A673 (cell line): ENCODE data around the gene LRRC10B. TPM values are rescaled to one million over a fixed set of nuclear protein-coding genes. Genes with fewer than 3 reads are reported as not detected.

ENCODE experiments used
- BruUV-seq: library from RNA; stranded (reverse); fragments of 400-500 nt; replicated peaks from 2 replicates; lab custom pipeline; 2021; lab: Mats Ljungman, UMichigan
- CTCF ChIA-PET: fragments of 300-600 bp; sonication (Branson Sonifier 250); formaldehyde crosslinking; loops from one replicate; lab custom pipeline; 2022; ENCODE audit warnings: antibody characterized with exemption; lab: Charles Lee
- POLR2A ChIA-PET: fragments of 300-600 bp; sonication (Branson Sonifier 250); formaldehyde crosslinking; loops from one replicate; lab custom pipeline; 2022; ENCODE audit warnings: antibody characterized with exemption; ENCODE audit not compliant: low non-redundant PET; lab: Charles Lee
- DNase-seq: peaks from one replicate; pipeline ENCODE4 v3.0.0-alpha.2; 2015; ENCODE audit warnings: low spot score
- H3K27ac ChIP-seq: fragments of 200-600 bp; sonication (generic); 2 replicates; pipeline ENCODE4 v1.5.1; 2016; ENCODE audit warnings: mixed run types, low read depth, mild to moderate bottlenecking, mixed read lengths, antibody characterized with exemption, low read length; ENCODE audit not compliant: poor library complexity, severe bottlenecking
- H3K27me3 ChIP-seq: fragments of 200-600 bp; sonication (generic); replicated peaks from 2 replicates; pipeline ENCODE4 v1.6.1; 2017; ENCODE audit warnings: mixed run types, low read depth, mild to moderate bottlenecking, mixed read lengths, antibody characterized with exemption, low read length; ENCODE audit not compliant: insufficient read depth, poor library complexity
- H3K36me3 ChIP-seq: fragments of 200-600 bp; sonication (generic); 2 replicates; pipeline ENCODE4 v1.6.1; 2016; ENCODE audit warnings: mixed run types, mild to moderate bottlenecking, mixed read lengths, antibody characterized with exemption, low read length; ENCODE audit not compliant: insufficient read depth, poor library complexity, severe bottlenecking
- H3K4me1 ChIP-seq: fragments of 200-600 bp; sonication (generic); 2 replicates; pipeline ENCODE4 v1.6.1; 2017; ENCODE audit warnings: mixed run types, mild to moderate bottlenecking, mixed read lengths, antibody characterized with exemption, low read length; ENCODE audit not compliant: insufficient read depth, poor library complexity, severe bottlenecking
- H3K4me3 ChIP-seq: fragments of 200-600 bp; sonication (generic); 2 replicates; pipeline ENCODE4 v1.5.1; 2016; ENCODE audit warnings: low read depth, mixed run types, mild to moderate bottlenecking, mixed read lengths, low read length; ENCODE audit not compliant: poor library complexity, severe bottlenecking
- H3K9me3 ChIP-seq: fragments of 200-600 bp; sonication (generic); 2 replicates; pipeline ENCODE4 v1.6.1; 2016; ENCODE audit warnings: mixed run types, low read depth, mild to moderate bottlenecking, mixed read lengths, antibody characterized with exemption, low read length; ENCODE audit not compliant: poor library complexity, severe bottlenecking
- EZH2 ChIP-seq: fragments of 200-600 bp; sonication (generic); IDR thresholded peaks from 2 replicates; pipeline ENCODE4 v1.6.1; 2017; ENCODE audit warnings: borderline replicate concordance, low read depth, mild to moderate bottlenecking, mixed read lengths, antibody characterized with exemption, low read length; ENCODE audit not compliant: poor library complexity, severe bottlenecking
- intact Hi-C: fragments of 100-400 bp; cut with micrococcal nuclease; formaldehyde crosslinking; loops from one replicate; pipeline ENCODE4 v1.10.0; 2022; ENCODE audit not compliant: unreplicated experiment
- total RNA-seq: library from RNA; stranded (reverse); gene quantifications from 2 replicates; pipeline ENCODE4 v1.2.3, GENCODE V29; 2021
- TF ChIP-seq, protein P1 (sequence below): fragments of 300-800, 200-600 bp; sonication (generic); conservative IDR thresholded peaks from 2 replicates; pipeline ENCODE4 v1.5.1; 2017; ENCODE audit warnings: low read depth, mild to moderate bottlenecking, antibody characterized with exemption, low read length, moderate library complexity, mixed read lengths

Gene LRRC10B
- total RNA-seq, 1 experiment from 2014 or later, result 17.4 TPM

DNA sequence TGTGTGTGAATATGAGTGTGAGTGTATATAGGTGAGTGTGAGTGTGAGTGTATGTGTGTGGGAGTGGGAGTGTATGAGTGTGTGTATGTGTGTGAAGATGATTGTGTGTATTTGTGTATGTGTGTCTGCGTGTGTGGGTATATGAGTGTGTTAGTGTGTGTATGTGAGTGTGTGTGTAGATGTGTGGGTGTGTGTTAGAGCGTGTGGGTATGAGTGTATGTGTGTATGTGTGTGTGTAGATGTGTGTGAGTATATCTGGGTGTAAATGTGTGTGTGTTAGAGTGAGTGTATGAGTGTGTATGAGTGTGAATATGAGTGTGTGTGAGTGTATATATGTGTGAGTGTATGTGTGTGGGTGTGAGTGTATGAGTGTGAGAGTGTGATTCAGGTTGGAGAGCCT, 11.1 kb upstream of the LRRC10B start:
- H3K27me3 ChIP-seq, result no peaks in the 10 kb centered on the region
- no peak for TF ChIP-seq EZH2
- TF ChIP-seq, protein P1, sequence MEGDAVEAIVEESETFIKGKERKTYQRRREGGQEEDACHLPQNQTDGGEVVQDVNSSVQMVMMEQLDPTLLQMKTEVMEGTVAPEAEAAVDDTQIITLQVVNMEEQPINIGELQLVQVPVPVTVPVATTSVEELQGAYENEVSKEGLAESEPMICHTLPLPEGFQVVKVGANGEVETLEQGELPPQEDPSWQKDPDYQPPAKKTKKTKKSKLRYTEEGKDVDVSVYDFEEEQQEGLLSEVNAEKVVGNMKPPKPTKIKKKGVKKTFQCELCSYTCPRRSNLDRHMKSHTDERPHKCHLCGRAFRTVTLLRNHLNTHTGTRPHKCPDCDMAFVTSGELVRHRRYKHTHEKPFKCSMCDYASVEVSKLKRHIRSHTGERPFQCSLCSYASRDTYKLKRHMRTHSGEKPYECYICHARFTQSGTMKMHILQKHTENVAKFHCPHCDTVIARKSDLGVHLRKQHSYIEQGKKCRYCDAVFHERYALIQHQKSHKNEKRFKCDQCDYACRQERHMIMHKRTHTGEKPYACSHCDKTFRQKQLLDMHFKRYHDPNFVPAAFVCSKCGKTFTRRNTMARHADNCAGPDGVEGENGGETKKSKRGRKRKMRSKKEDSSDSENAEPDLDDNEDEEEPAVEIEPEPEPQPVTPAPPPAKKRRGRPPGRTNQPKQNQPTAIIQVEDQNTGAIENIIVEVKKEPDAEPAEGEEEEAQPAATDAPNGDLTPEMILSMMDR, result no peak
- intact Hi-C loops, result no loop called here
- peaks cover 10% of the 10 kb centered on the region for H3K4me1 ChIP-seq
- DNase-seq, result no peak
- no peaks in the 10 kb centered on the region for H3K36me3 ChIP-seq
- H3K9me3 ChIP-seq, result no peaks in the 10 kb centered on the region
- BruUV-seq, result no TSS peak
- ChIA-PET POLR2A (no interaction called here), CTCF (interaction anchor here (0.6 kb wide), 1 partner anchor 41 kb away, joined by 9 read pairs; no protein-coding TSS in a partner anchor)
- H3K4me3 ChIP-seq, result no peak overlapping the region
- H3K27ac ChIP-seq, result no peak overlapping the region

DNA sequence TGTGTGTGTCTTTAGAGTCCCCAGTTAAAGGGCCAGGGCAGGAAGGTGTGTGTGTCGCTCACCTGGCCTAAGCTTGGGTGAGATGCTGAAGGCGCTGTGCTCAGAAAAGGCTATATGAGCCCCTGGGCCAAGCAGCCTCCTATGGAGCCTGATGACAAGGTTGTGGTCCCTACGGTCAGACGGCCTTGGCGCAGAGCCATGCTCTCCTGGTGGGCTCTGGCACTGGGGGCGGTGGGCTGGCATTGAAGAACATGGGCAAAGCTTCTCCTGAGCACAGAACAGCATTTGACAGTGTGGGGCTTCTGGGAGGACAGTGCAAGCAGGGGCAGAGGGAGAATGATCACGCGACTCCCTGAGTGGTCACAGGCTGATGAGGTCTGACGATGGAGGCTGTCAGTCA, 10.7 kb upstream of the LRRC10B start:
- H3K36me3 ChIP-seq, result no peaks in the 10 kb centered on the region
- H3K27ac ChIP-seq, result no peak overlapping the region
- H3K4me1 ChIP-seq, result peaks cover 10% of the 10 kb centered on the region
- H3K9me3 ChIP-seq, result no peaks in the 10 kb centered on the region
- intact Hi-C loops, result no loop called here
- TF ChIP-seq, protein P1, result no peak
- no peak for TF ChIP-seq EZH2
- no peak overlapping the region for H3K4me3 ChIP-seq
- CTCF ChIA-PET, result interaction anchor here (0.6 to 0.7 kb wide), 2 partner anchors 42 to 337 kb away, joined by 4 to 9 read pairs; partner anchors contain the start of gene VPS37C
- H3K27me3 ChIP-seq, result no peaks in the 10 kb centered on the region
- POLR2A ChIA-PET, result no interaction called here
- BruUV-seq, result no TSS peak
- DNase-seq, result no peak

DNA sequence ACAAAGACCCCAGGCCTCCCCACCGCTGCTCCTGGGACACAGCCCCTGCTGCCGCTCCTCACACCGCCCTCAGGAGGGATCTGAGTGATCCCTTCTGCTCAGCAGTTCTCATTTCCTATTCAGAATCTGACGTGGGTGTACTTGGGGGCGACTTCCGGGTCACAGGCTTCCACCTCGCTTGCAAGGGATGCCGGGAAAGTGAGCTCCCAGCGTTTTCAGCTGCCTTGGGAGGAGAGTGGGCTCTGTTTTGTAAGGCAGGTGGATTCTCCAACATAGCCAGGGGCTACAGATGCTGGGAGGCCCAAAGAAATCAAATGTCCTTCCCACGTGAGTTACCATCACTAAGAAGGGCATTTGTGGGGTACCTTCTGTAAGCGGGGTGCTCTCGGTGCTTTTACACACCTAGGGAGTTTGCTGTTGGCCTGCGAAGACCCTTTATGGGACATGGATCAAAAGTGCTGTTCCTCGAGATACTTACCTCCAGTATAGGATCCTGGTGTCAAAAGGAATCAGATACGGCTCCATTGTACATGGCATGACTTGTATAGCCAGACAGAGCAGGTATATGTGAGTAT, 9.7 kb upstream of the LRRC10B start:
- no peak for DNase-seq
- peaks cover 14% of the 10 kb centered on the region for H3K4me1 ChIP-seq
- no peaks in the 10 kb centered on the region for H3K27me3 ChIP-seq
- no TSS peak for BruUV-seq
- POLR2A ChIA-PET, result interaction anchor here (0.6 kb wide), 1 partner anchor 9 kb away, joined by 3 read pairs; no protein-coding TSS in a partner anchor
- H3K4me3 ChIP-seq, result no peak overlapping the region
- no peak overlapping the region for H3K27ac ChIP-seq
- H3K9me3 ChIP-seq, result no peaks in the 10 kb centered on the region
- TF ChIP-seq, protein P1, result no peak
- no peak for TF ChIP-seq EZH2
- H3K36me3 ChIP-seq, result no peaks in the 10 kb centered on the region
- CTCF ChIA-PET, result no interaction called here
- intact Hi-C loops, result no loop called here
